Gastroesophageal sphincter (tissue), 3 donors: ENCODE data around the gene MRO.

Experiments used
- EP300 ChIP-seq: sonication (generic); formaldehyde crosslinking; IDR thresholded peaks from one replicate; pipeline ENCODE4 v1.6.1; 2017; ENCODE audit warnings: antibody characterized with exemption, mild to moderate bottlenecking
- POLR2A ChIP-seq, 2 donors: fragments of 450-650 bp; IDR thresholded peaks; one replicate each; pipeline ENCODE4 v1.6.1; 2017; ENCODE audit warnings: antibody characterized with exemption in 2 of 2, mild to moderate bottlenecking in 2 of 2, moderate library complexity in 1 of 2
- POLR2AphosphoS5 ChIP-seq: sonication (generic); formaldehyde crosslinking; IDR thresholded peaks from one replicate; pipeline ENCODE4 v1.6.1; 2017; ENCODE audit warnings: antibody characterized with exemption
- TF ChIP-seq, protein P1 (sequence below), 4 experiments: fragments of 200-600 bp in 2 of 4; fragments of 450-650 bp in 2 of 4; sonication (generic) in 1 of 4; IDR thresholded peaks; one replicate each; pipeline ENCODE4 v1.5.1; 2017 to 2019; ENCODE audit warnings: antibody characterized with exemption in 4 of 4, mild to moderate bottlenecking in 2 of 4, moderate library complexity in 2 of 4

DNA sequence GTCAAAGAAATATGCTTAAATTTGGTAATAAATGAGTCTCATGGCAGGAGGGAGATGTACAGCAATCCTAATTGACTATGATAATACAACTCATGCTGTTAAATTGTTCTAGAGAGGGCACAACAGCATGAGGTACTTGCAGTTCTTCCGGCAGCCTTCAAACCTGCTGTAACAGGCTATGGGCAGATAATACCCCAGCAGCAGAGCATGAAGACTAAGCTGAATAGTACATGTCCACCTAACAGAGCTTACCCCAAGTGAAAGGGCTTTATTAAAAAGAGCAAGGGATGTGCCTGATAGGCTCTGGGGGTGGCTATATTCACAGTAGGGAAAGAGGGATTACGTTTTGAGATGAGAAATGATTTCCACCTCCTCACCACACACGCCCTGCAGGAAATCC, 28.9 kb downstream of the MRO start:
- TF ChIP-seq, protein P1, sequence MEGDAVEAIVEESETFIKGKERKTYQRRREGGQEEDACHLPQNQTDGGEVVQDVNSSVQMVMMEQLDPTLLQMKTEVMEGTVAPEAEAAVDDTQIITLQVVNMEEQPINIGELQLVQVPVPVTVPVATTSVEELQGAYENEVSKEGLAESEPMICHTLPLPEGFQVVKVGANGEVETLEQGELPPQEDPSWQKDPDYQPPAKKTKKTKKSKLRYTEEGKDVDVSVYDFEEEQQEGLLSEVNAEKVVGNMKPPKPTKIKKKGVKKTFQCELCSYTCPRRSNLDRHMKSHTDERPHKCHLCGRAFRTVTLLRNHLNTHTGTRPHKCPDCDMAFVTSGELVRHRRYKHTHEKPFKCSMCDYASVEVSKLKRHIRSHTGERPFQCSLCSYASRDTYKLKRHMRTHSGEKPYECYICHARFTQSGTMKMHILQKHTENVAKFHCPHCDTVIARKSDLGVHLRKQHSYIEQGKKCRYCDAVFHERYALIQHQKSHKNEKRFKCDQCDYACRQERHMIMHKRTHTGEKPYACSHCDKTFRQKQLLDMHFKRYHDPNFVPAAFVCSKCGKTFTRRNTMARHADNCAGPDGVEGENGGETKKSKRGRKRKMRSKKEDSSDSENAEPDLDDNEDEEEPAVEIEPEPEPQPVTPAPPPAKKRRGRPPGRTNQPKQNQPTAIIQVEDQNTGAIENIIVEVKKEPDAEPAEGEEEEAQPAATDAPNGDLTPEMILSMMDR (IDR thresholded peaks at IDR 0.05), result no peak
- no peak for TF ChIP-seq POLR2A (IDR thresholded peaks at IDR 0.05)
- TF ChIP-seq POLR2AphosphoS5, result no peak
- TF ChIP-seq EP300, result no peak
